ENCODE data around the gene BCL2L2.
A peak's percentile ranks its signal among the peaks of the same experiment; 100 is the strongest.
"Not testable (repeated sequence)": the region's sequence is repeated elsewhere in the genome, so short reads cannot be mapped to it uniquely, and the experiment has no call there.

The BCL2L2 gene

GRCh38 chr14:23324993-23325392 is 18.4 kb downstream of the BCL2L2 start:
- DNase-seq: no peak

- not testable (repeated sequence) for DNase-seq
These were observed 19.1 kb downstream of the BCL2L2 start for GRCh38 chr14:23325746-23326145.

- DNase-seq: no peak
These were observed 20.1 kb downstream of the BCL2L2 start for GRCh38 chr14:23326491-23327332.

- DNase-seq: no peak
These were observed 21.5 kb downstream of the BCL2L2 start for GRCh38 chr14:23327947-23328744.

- DNase-seq: no peak
These were observed 29.0 kb downstream of the BCL2L2 start for GRCh38 chr14:23335623-23336022.

GRCh38 chr14:23339506-23340268 is 33.1 kb downstream of the BCL2L2 start:
- DNase-seq: no peak

GRCh38 chr14:23344481-23344880 is 37.8 kb downstream of the BCL2L2 start:
- no peak for DNase-seq

GRCh38 chr14:23345987-23346692 is 39.5 kb downstream of the BCL2L2 start:
- DNase-seq: no peak

GRCh38 chr14:23346693-23347405 is 40.2 kb downstream of the BCL2L2 start:
- no peak for DNase-seq

GRCh38 chr14:23347406-23348296 is 41.0 kb downstream of the BCL2L2 start:
- DNase-seq: no peak

GRCh38 chr14:23348297-23348655 is 41.6 kb downstream of the BCL2L2 start:
- no peak for DNase-seq

- DNase-seq: no peak
These were observed 42.7 kb downstream of the BCL2L2 start for GRCh38 chr14:23349156-23349845.

- no peak for DNase-seq
These were observed 45.3 kb downstream of the BCL2L2 start for GRCh38 chr14:23351681-23352505.

GRCh38 chr14:23352506-23353432 is 46.1 kb downstream of the BCL2L2 start, which contains the start of gene SLC22A17:
SLC22A17 (minus strand) TSS chr14:23352887.
- peak; percentile 3 for DNase-seq

GRCh38 chr14:23353433-23353780 is 46.8 kb downstream of the BCL2L2 start:
- no peak for DNase-seq

GRCh38 chr14:23354990-23355389 is 48.4 kb downstream of the BCL2L2 start:
- no peak for DNase-seq

GRCh38 chr14:23355871-23356435 is 49.3 kb downstream of the BCL2L2 start:
- DNase-seq: no peak

- DNase-seq: no peak
These were observed 50.0 kb downstream of the BCL2L2 start for GRCh38 chr14:23356662-23357061.

Data from NCI-H510A (cell line).